Progenitor cell of endocrine pancreas (in vitro differentiated cells): ENCODE results near the gene PACS2. TPM values are rescaled to one million over a fixed set of nuclear protein-coding genes. Genes with fewer than 3 reads are reported as not detected.

Experiments used
- DNase-seq: peaks from one replicate; pipeline ENCODE4 v3.0.0; 2021; ENCODE audit warnings: low spot score; ENCODE audit not compliant: unreplicated experiment
- H3K27ac Mint-ChIP-seq: 2 replicates; pipeline ENCODE4 v1.8.0; 2021; ENCODE audit warnings: mild to moderate bottlenecking, moderate library complexity, mixed read lengths
- H3K27me3 Mint-ChIP-seq: 2 replicates; pipeline ENCODE4 v1.8.0; 2021; ENCODE audit warnings: mixed read lengths
- H3K36me3 Mint-ChIP-seq: 2 replicates; pipeline ENCODE4 v1.8.0; 2022; ENCODE audit warnings: mixed read lengths; ENCODE audit not compliant: insufficient read depth
- H3K4me1 Mint-ChIP-seq: 2 replicates; pipeline ENCODE4 v1.8.0; 2021; ENCODE audit warnings: low read depth, mixed read lengths
- H3K4me3 Mint-ChIP-seq: 2 replicates; pipeline ENCODE4 v1.8.0; 2021; ENCODE audit warnings: low read depth, mild to moderate bottlenecking, moderate library complexity, mixed read lengths
- H3K9me3 Mint-ChIP-seq: 2 replicates; pipeline ENCODE4 v1.8.0; 2021; ENCODE audit warnings: low read depth, mixed read lengths
- total RNA-seq: library from RNA; stranded (reverse); gene quantifications from 2 replicates; pipeline ENCODE4 v1.2.1, GENCODE V29; 2021
- TF ChIP-seq, protein P1 (sequence below): fragments of 200-600 bp; sonication (generic); IDR thresholded peaks from one replicate; pipeline ENCODE4 v1.5.0; 2021; ENCODE audit warnings: antibody characterized with exemption, mild to moderate bottlenecking; ENCODE audit not compliant: unreplicated experiment

Gene PACS2
- total RNA-seq, 1 donor from 2014 or later: 193 TPM

DNA sequence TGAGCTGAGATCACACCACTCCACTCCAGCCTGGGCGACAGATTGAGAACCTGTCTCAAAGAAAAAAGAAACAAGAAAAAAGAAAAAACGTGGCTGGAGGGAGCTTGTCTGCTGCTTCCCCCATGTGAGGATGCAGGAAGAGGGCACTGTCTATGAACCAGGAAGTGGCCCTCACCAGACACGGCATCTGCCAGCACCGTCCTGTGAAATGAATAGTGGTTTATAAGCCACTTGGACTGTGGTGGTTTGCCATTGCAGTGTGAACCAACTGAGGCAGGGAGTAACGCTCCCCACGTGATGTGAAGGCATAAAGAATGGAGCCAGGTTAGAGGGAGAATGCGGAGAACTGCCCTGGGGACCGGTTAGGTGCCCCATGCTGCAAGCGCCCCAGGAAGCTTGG, 9.2 kb upstream of the PACS2 start:
- no peak for DNase-seq
- Mint-ChIP-seq H3K4me3 (no peak overlapping the region), H3K27me3 (peaks cover 4% of the 10 kb centered on the region), H3K9me3 (no peaks in the 10 kb centered on the region), H3K36me3 (no peaks in the 10 kb centered on the region), H3K4me1 (peaks cover 3% of the 10 kb centered on the region), H3K27ac (no peak overlapping the region)
- TF ChIP-seq, protein P1, sequence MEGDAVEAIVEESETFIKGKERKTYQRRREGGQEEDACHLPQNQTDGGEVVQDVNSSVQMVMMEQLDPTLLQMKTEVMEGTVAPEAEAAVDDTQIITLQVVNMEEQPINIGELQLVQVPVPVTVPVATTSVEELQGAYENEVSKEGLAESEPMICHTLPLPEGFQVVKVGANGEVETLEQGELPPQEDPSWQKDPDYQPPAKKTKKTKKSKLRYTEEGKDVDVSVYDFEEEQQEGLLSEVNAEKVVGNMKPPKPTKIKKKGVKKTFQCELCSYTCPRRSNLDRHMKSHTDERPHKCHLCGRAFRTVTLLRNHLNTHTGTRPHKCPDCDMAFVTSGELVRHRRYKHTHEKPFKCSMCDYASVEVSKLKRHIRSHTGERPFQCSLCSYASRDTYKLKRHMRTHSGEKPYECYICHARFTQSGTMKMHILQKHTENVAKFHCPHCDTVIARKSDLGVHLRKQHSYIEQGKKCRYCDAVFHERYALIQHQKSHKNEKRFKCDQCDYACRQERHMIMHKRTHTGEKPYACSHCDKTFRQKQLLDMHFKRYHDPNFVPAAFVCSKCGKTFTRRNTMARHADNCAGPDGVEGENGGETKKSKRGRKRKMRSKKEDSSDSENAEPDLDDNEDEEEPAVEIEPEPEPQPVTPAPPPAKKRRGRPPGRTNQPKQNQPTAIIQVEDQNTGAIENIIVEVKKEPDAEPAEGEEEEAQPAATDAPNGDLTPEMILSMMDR: no peak

DNA sequence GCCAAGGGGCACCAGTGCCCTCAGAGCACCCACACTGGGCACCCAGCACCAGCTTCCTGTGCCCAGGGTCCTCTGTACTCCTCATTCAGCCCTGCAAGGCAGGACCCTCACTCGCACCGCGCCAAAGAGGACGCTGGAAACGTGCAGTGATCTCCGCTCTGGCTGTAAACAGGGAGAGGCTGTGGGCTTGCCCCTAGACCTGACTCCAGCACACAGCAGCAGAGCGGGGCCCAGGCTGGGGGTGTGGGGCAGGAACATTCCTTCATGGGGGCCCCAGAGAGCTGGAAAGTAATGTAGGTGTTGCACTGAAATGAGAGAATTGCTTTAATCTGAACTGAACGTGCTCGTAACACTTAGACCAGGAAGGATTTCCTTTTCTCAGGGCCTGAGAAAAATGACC, 8.8 kb upstream of the PACS2 start:
- H3K27me3 Mint-ChIP-seq: peaks cover 4% of the 10 kb centered on the region
- no peaks in the 10 kb centered on the region for H3K9me3 Mint-ChIP-seq
- TF ChIP-seq, protein P1: no peak
- H3K27ac Mint-ChIP-seq: no peak overlapping the region
- H3K4me1 Mint-ChIP-seq: peaks cover 3% of the 10 kb centered on the region
- no peaks in the 10 kb centered on the region for H3K36me3 Mint-ChIP-seq
- no peak for DNase-seq
- H3K4me3 Mint-ChIP-seq: no peak overlapping the region

DNA sequence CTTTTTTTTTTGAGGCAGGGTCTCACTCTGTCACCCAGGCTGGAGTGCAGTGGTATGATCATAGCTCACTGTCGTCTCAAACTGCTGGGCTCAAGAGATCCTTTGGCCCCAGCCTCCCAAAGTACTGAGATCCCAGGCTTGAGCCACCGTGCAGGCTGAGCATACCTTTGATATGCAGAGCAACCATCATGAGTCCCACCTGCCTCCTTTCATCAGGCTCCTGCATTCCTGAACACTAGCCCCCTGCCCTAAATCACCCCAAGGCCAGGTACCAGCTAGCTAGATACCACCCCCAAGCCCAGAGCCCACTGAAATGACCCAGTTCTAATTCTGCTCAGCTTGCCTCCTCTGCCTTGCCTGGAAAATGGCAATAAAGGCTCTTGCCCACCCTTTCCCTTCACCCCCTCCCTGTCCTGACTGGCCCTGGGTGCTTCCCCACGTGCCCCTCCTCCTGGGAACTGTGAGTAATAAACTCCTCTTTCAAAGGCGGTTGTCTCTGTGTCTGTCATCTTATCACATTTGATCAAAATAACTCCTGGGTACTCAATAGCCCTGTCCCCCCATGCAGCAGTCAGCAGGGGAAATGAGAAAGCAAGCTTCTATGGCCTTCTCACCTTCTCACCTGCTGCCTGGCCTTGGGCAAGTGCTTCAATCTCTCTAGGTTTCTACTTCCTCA, 7.4 kb upstream of the PACS2 start:
- no peak overlapping the region for H3K4me3 Mint-ChIP-seq
- H3K27ac Mint-ChIP-seq: no peak overlapping the region
- no peak for DNase-seq
- H3K4me1 Mint-ChIP-seq: peaks cover 1% of the 10 kb centered on the region
- H3K27me3 Mint-ChIP-seq: peaks cover 4% of the 10 kb centered on the region
- no peaks in the 10 kb centered on the region for H3K9me3 Mint-ChIP-seq
- TF ChIP-seq, protein P1: no peak
- H3K36me3 Mint-ChIP-seq: no peaks in the 10 kb centered on the region

DNA sequence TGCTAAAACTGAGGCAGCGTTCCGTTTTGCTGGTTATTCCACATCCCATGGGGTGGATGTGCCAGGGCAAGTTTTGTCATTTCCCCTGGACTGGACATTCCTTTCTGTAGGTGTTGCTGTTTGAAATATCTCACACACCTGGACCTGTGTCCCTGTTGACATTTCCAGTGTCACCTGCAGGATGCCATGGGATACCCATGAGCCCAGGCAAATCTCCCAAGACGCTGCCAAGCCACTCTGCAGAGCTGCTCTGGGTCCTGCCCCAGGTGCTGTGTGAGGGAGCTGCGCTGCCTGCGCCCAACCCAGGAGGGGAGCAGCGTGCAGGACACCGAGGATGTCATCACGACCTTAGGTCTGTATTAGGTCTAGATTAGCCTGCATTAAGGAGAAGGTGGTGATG, 5.2 kb upstream of the PACS2 start:
- Mint-ChIP-seq H3K27ac (no peak overlapping the region), H3K9me3 (no peaks in the 10 kb centered on the region), H3K36me3 (no peaks in the 10 kb centered on the region), H3K27me3 (no peaks in the 10 kb centered on the region), H3K4me1 (peaks cover 2% of the 10 kb centered on the region), H3K4me3 (no peak overlapping the region)
- TF ChIP-seq, protein P1: no peak
- no peak for DNase-seq

DNA sequence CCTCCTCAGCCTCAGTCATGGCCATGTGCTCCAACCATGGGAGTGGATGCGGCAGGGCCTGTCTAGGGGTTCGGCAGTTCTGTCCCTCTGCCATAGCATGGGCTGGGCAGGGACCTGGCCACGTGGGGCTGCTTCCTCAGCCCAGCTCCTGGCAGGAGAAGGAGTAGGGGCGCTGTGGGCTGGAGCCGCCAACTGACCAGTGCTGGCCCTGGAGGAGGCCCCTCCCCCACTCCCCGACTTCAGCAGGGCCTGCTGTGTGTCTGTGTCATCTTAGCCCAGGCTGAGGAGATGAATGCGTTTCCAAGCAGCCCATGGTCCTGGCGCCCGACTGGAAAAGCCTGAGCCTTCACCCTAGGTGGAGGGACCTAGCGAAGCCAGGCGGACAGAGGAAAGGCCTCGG, 2.7 kb upstream of the PACS2 start:
- Mint-ChIP-seq H3K4me1 (peaks cover 13% of the 10 kb centered on the region), H3K4me3 (no peak overlapping the region), H3K36me3 (no peaks in the 10 kb centered on the region), H3K27ac (no peak overlapping the region), H3K9me3 (no peaks in the 10 kb centered on the region), H3K27me3 (no peaks in the 10 kb centered on the region)
- TF ChIP-seq, protein P1: no peak
- no peak for DNase-seq
